ENCODE data around the gene KRTAP17-1.

The KRTAP17-1 gene

GRCh38 chr17:41333098-41333497 lies 17.6 kb upstream of the KRTAP17-1 start:
- no peak for DNase-seq (ENCODE audit: low read depth in 2 of 3, low spot score in 1 of 3)

- no peak for DNase-seq (ENCODE audit: low read depth in 2 of 3, low spot score in 1 of 3)
These were observed 16.7 kb upstream of the KRTAP17-1 start for GRCh38 chr17:41332239-41332638.

GRCh38 chr17:41331606-41332005 lies 16.1 kb upstream of the KRTAP17-1 start:
- DNase-seq (ENCODE audit: low read depth in 2 of 3, low spot score in 1 of 3): no peak

- DNase-seq (ENCODE audit: low read depth in 2 of 3, low spot score in 1 of 3): no peak
These were observed 13.9 kb upstream of the KRTAP17-1 start for GRCh38 chr17:41329279-41329948.

- DNase-seq (ENCODE audit: low read depth in 2 of 3, low spot score in 1 of 3): no peak
These were observed 12.7 kb upstream of the KRTAP17-1 start for GRCh38 chr17:41328207-41328606.

- no peak for DNase-seq (ENCODE audit: low read depth in 2 of 3, low spot score in 1 of 3)
These were observed 12.1 kb upstream of the KRTAP17-1 start for GRCh38 chr17:41327411-41328120.

GRCh38 chr17:41326173-41327145 lies 10.9 kb upstream of the KRTAP17-1 start:
- DNase-seq (ENCODE audit: low read depth in 2 of 3, low spot score in 1 of 3): no peak

GRCh38 chr17:41325611-41326010 lies 10.1 kb upstream of the KRTAP17-1 start:
- DNase-seq (ENCODE audit: low read depth in 2 of 3, low spot score in 1 of 3): no peak

GRCh38 chr17:41325126-41325525 lies 9.6 kb upstream of the KRTAP17-1 start:
- DNase-seq (ENCODE audit: low read depth in 2 of 3, low spot score in 1 of 3): no peak

GRCh38 chr17:41324180-41325075 lies 8.9 kb upstream of the KRTAP17-1 start:
- no peak for DNase-seq (ENCODE audit: low read depth in 2 of 3, low spot score in 1 of 3)

- DNase-seq (ENCODE audit: low read depth in 2 of 3, low spot score in 1 of 3): no peak
These were observed 7.7 kb upstream of the KRTAP17-1 start for GRCh38 chr17:41322903-41323895.

GRCh38 chr17:41322094-41322902 lies 6.8 kb upstream of the KRTAP17-1 start:
- no peak for DNase-seq (ENCODE audit: low read depth in 2 of 3, low spot score in 1 of 3)

GRCh38 chr17:41318231-41318630 lies 2.7 kb upstream of the KRTAP17-1 start:
- no peak for DNase-seq (ENCODE audit: low read depth in 2 of 3, low spot score in 1 of 3)

GRCh38 chr17:41315814-41316445 lies 420 bp upstream of the KRTAP17-1 start:
- DNase-seq (ENCODE audit: low read depth in 2 of 3, low spot score in 1 of 3): no peak

- no peak for DNase-seq (ENCODE audit: low read depth in 2 of 3, low spot score in 1 of 3)
These were observed 4.4 kb downstream of the KRTAP17-1 start for GRCh38 chr17:41311111-41311510.

GRCh38 chr17:41308918-41309359 lies 6.6 kb downstream of the KRTAP17-1 start, which contains the start of gene KRTAP16-1:
TSS of gene KRTAP16-1 (minus strand) at chr17:41309309. CDS start at chr17:41309253, 56 bp downstream.
- DNase-seq (ENCODE audit: low read depth in 2 of 3, low spot score in 1 of 3): peak in 2 of 3 donors; percentile 8 to 11

- peak in 2 of 3 donors; percentile 10 to 36 for DNase-seq (ENCODE audit: low read depth in 2 of 3, low spot score in 1 of 3)
These were observed 7.1 kb downstream of the KRTAP17-1 start for GRCh38 chr17:41308251-41308917.
